Raji (cell line): Measurements from ENCODE around the gene RASIP1.

Experiments used
- POLR2A ChIP-seq: IDR thresholded peaks from 2 replicates; pipeline ENCODE4 v1.6.1; 2011; ENCODE audit warnings: low read depth, low read length, control low read depth; ENCODE audit not compliant: insufficient read depth

Gene RASIP1

GRCh38 chr19:48740164-48740972, at the start of gene RASIP1:
Gene RASIP1, minus strand, starts transcription at chr19:48740610. Its CDS starts 328 bp downstream, at chr19:48740282.
- no peak for TF ChIP-seq POLR2A

- no peak for TF ChIP-seq POLR2A
Observed at GRCh38 chr19:48784527-48784926, 44.1 kb upstream of the RASIP1 start.

GRCh38 chr19:48780631-48781391, 40.4 kb upstream of the RASIP1 start:
- no peak for TF ChIP-seq POLR2A

- TF ChIP-seq POLR2A, result no peak
Observed at GRCh38 chr19:48779636-48780035, 39.2 kb upstream of the RASIP1 start.

GRCh38 chr19:48777720-48778119, 37.3 kb upstream of the RASIP1 start:
- TF ChIP-seq POLR2A, result no peak

GRCh38 chr19:48777139-48777538, 36.7 kb upstream of the RASIP1 start:
- TF ChIP-seq POLR2A, result no peak

- no peak for TF ChIP-seq POLR2A
Observed at GRCh38 chr19:48772503-48772953, 32.1 kb upstream of the RASIP1 start.

- TF ChIP-seq POLR2A, result no peak
Observed at GRCh38 chr19:48770734-48771472, 30.5 kb upstream of the RASIP1 start.

GRCh38 chr19:48770266-48770665, 29.9 kb upstream of the RASIP1 start:
- no peak for TF ChIP-seq POLR2A

GRCh38 chr19:48768994-48769713, 28.7 kb upstream of the RASIP1 start:
- no peak for TF ChIP-seq POLR2A

GRCh38 chr19:48760504-48761205, 20.2 kb upstream of the RASIP1 start:
- TF ChIP-seq POLR2A, result 0 out of 2 replicates have a peak, but pooled peaks have one; percentile 14

GRCh38 chr19:48757741-48758144, 17.3 kb upstream of the RASIP1 start:
- TF ChIP-seq POLR2A, result no peak

GRCh38 chr19:48757089-48757675, 16.8 kb upstream of the RASIP1 start:
- no peak for TF ChIP-seq POLR2A

GRCh38 chr19:48756686-48757085, 16.3 kb upstream of the RASIP1 start:
- no peak for TF ChIP-seq POLR2A
